Mammary epithelial cell (primary cell): ENCODE measurements around the gene CD81.

Experiments
- EZH2 ChIP-seq: IDR thresholded peaks from 2 replicates; pipeline ENCODE4 v1.6.1; 2012; ENCODE audit warnings: low read length, inconsistent platforms, borderline replicate concordance
- TF ChIP-seq, protein P1 (sequence below), 2 donors: IDR thresholded peaks in 1 of 2; conservative IDR thresholded peaks in 1 of 2; 2 replicates each; pipeline ENCODE4 v1.5.1; 2011 to 2012; ENCODE audit warnings: inconsistent platforms in 2 of 2, low read length in 2 of 2, mild to moderate bottlenecking in 2 of 2, control low read depth in 1 of 2, low read depth in 1 of 2; ENCODE audit not compliant: insufficient read depth in 1 of 2; ENCODE audit errors: extremely low read depth in 1 of 2

GRCh38 chr11:2432628-2433071, 55.5 kb downstream of the CD81 start:
- TF ChIP-seq, protein P1, sequence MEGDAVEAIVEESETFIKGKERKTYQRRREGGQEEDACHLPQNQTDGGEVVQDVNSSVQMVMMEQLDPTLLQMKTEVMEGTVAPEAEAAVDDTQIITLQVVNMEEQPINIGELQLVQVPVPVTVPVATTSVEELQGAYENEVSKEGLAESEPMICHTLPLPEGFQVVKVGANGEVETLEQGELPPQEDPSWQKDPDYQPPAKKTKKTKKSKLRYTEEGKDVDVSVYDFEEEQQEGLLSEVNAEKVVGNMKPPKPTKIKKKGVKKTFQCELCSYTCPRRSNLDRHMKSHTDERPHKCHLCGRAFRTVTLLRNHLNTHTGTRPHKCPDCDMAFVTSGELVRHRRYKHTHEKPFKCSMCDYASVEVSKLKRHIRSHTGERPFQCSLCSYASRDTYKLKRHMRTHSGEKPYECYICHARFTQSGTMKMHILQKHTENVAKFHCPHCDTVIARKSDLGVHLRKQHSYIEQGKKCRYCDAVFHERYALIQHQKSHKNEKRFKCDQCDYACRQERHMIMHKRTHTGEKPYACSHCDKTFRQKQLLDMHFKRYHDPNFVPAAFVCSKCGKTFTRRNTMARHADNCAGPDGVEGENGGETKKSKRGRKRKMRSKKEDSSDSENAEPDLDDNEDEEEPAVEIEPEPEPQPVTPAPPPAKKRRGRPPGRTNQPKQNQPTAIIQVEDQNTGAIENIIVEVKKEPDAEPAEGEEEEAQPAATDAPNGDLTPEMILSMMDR (conservative IDR thresholded peaks at IDR 0.05 in 1 of 2, IDR thresholded peaks at IDR 0.05 in 1 of 2; ENCODE audit: extremely low read depth in 1 of 2, insufficient read depth in 1 of 2, low read depth in 1 of 2, low read length in 2 of 2): no peak
- TF ChIP-seq EZH2: no peak
